HCT116 (cell line): ENCODE results near the gene GRIK4. TPM values are rescaled to one million over a fixed set of nuclear protein-coding genes. Genes with fewer than 3 reads are reported as not detected.

ENCODE experiments used
- ATAC-seq: fragments of 200-7000 bp; cut with Tn5 transposase; 2 replicates; pipeline ENCODE4 v1.9.1; 2020; ENCODE audit warnings: mild to moderate bottlenecking, moderate library complexity
- BruUV-seq: library from RNA; stranded (reverse); fragments of 400-500 nt; replicated peaks from 2 replicates; lab custom pipeline; 2021; lab: Mats Ljungman, UMichigan
- CTCF ChIA-PET: fragments of 300-600 bp; sonication (Branson Sonifier 250); formaldehyde crosslinking; loops from one replicate; lab custom pipeline; 2021; ENCODE audit warnings: antibody characterized with exemption; lab: Charles Lee
- POLR2A ChIA-PET: fragments of 300-600, 350-600 bp; sonication (Branson Sonifier 250); formaldehyde crosslinking; loops from one replicate; lab custom pipeline; 2021; ENCODE audit warnings: antibody characterized with exemption; lab: Charles Lee
- RAD21 ChIA-PET, 2 experiments: fragments of 300-600 bp; sonication (Branson Sonifier 250); formaldehyde crosslinking; loops; one replicate each; lab custom pipeline; 2023; ENCODE audit warnings: low total read pairs in 2 of 2; ENCODE audit not compliant: uncharacterized antibody in 2 of 2, unreplicated experiment in 2 of 2, low non-redundant PET in 1 of 2; lab: Charles Lee
- DNase-seq: peaks from one replicate; pipeline ENCODE4 v3.0.0-alpha.2; 2010; ENCODE audit warnings: low read depth, low spot score
- H2AFZ ChIP-seq: fragments of 200-600 bp; shearing (Covaris generic), sonication (generic); 2 replicates; pipeline ENCODE4 v1.6.1; 2017; ENCODE audit warnings: low read depth, mixed run types, mixed read lengths, antibody characterized with exemption, low read length; ENCODE audit not compliant: poor library complexity, severe bottlenecking
- H3K27ac ChIP-seq: 2 replicates; pipeline ENCODE4 v1.5.1; 2012; ENCODE audit warnings: low read depth, low read length
- H3K27me3 ChIP-seq: fragments of 200-600 bp; sonication (generic); 2 replicates; pipeline ENCODE4 v1.6.1; 2016; ENCODE audit warnings: mixed run types, low read length, mixed read lengths; ENCODE audit not compliant: insufficient read depth
- H3K36me3 ChIP-seq, 2 experiments: fragments of 200-500 bp in 1 of 2; fragments of 200-600 bp in 1 of 2; sonication (Bioruptor generic) in 1 of 2; sonication (generic) in 1 of 2; 2 replicates each; pipeline versions ENCODE4 v1.5.1 to v1.6.1; 2014 to 2016; ENCODE audit warnings: low read length in 2 of 2, inconsistent platforms in 1 of 2, mixed read lengths in 1 of 2, mixed run types in 1 of 2; ENCODE audit not compliant: insufficient read depth in 2 of 2, control insufficient read depth in 1 of 2
- H3K4me1 ChIP-seq, 2 experiments: fragments of 200-600 bp in 1 of 2; sonication (generic) in 1 of 2; 2 replicates each; pipeline versions ENCODE4 v1.5.1 to v1.6.1; 2012 to 2017; ENCODE audit warnings: low read length in 2 of 2, inconsistent platforms in 1 of 2, mild to moderate bottlenecking in 1 of 2, mixed read lengths in 1 of 2, mixed run types in 1 of 2, moderate library complexity in 1 of 2; ENCODE audit not compliant: insufficient read depth in 2 of 2, control insufficient read depth in 1 of 2
- H3K4me2 ChIP-seq: fragments of 200-600 bp; sonication (generic); 2 replicates; pipeline ENCODE4 v1.6.1; 2017; ENCODE audit warnings: mixed run types, low read length, mixed read lengths
- H3K4me3 ChIP-seq, 2 experiments: fragments of 200-600 bp in 1 of 2; sonication (generic) in 1 of 2; replicated peaks in 1 of 2; 2 replicates each; pipeline ENCODE4 v1.5.1; 2011 to 2016; ENCODE audit warnings: low read length in 2 of 2, control low read depth in 1 of 2, low read depth in 1 of 2, mild to moderate bottlenecking in 1 of 2, mixed read lengths in 1 of 2, mixed run types in 1 of 2
- H3K79me2 ChIP-seq: fragments of 200-600 bp; sonication (generic); 2 replicates; pipeline ENCODE4 v1.6.1; 2017; ENCODE audit warnings: mild to moderate bottlenecking, mixed run types, low read length, moderate library complexity, mixed read lengths; ENCODE audit not compliant: insufficient read depth
- H3K9ac ChIP-seq: fragments of 200-600 bp; sonication (generic); 2 replicates; pipeline ENCODE4 v1.6.1; 2016; ENCODE audit warnings: low read length, mixed read lengths
- H3K9me2 ChIP-seq: fragments of 200-600 bp; sonication (generic), shearing (Covaris generic); 2 replicates; pipeline ENCODE4 v1.6.1; 2017; ENCODE audit warnings: mixed run types, mild to moderate bottlenecking, moderate library complexity; ENCODE audit not compliant: insufficient read depth
- H3K9me3 ChIP-seq, 2 experiments: fragments of 200-500 bp in 1 of 2; fragments of 200-600 bp in 1 of 2; sonication (Bioruptor generic) in 1 of 2; sonication (generic) in 1 of 2; 2 replicates each; pipeline ENCODE4 v1.6.1; 2014 to 2017; ENCODE audit warnings: low read length in 2 of 2, mixed read lengths in 2 of 2, inconsistent platforms in 1 of 2, low read depth in 1 of 2, mild to moderate bottlenecking in 1 of 2, mixed run types in 1 of 2, moderate library complexity in 1 of 2; ENCODE audit not compliant: control insufficient read depth in 1 of 2, insufficient read depth in 1 of 2
- H4K20me1 ChIP-seq: fragments of 200-600 bp; sonication (generic), shearing (Covaris generic); 2 replicates; pipeline ENCODE4 v1.6.1; 2017; ENCODE audit warnings: mixed run types, mild to moderate bottlenecking, moderate library complexity; ENCODE audit not compliant: insufficient read depth
- CBX3 ChIP-seq: IDR thresholded peaks from 2 replicates; pipeline ENCODE4 v1.6.1; 2012; ENCODE audit warnings: low read depth
- CEBPB ChIP-seq: IDR thresholded peaks from 2 replicates; pipeline ENCODE4 v1.6.1; 2012; ENCODE audit warnings: low read depth
- CTCF ChIP-seq, 3 experiments: fragments of 200-600 bp in 1 of 3; sonication (generic) in 1 of 3; IDR thresholded peaks in 2 of 3; conservative IDR thresholded peaks in 1 of 3; 2 replicates each; pipeline ENCODE4 v1.5.1; 2012 to 2017; ENCODE audit warnings: low read depth in 2 of 3, low read length in 2 of 3, antibody characterized with exemption in 1 of 3, borderline replicate concordance in 1 of 3, control low read depth in 1 of 3, mild to moderate bottlenecking in 1 of 3, mixed read lengths in 1 of 3, mixed run types in 1 of 3, moderate library complexity in 1 of 3; ENCODE audit not compliant: insufficient read depth in 1 of 3
- EGR1 ChIP-seq: IDR thresholded peaks from 2 replicates; pipeline ENCODE4 v1.6.1; 2012; ENCODE audit warnings: low read depth
- FOSL1 ChIP-seq: IDR thresholded peaks from 2 replicates; pipeline ENCODE4 v1.6.1; 2012; ENCODE audit warnings: low read depth
- JUND ChIP-seq: IDR thresholded peaks from 2 replicates; pipeline ENCODE4 v1.6.1; 2012
- MAX ChIP-seq: IDR thresholded peaks from 2 replicates; pipeline ENCODE4 v1.6.1; 2012
- POLR2A ChIP-seq: IDR thresholded peaks from 2 replicates; pipeline ENCODE4 v1.7.0; 2011; ENCODE audit warnings: borderline replicate concordance; ENCODE audit not compliant: insufficient read depth, insufficient read length; ENCODE audit errors: extremely low read depth
- POLR2AphosphoS5 ChIP-seq: IDR thresholded peaks from 2 replicates; pipeline ENCODE4 v1.6.1; 2011; ENCODE audit warnings: mild to moderate bottlenecking, low read depth, low read length, moderate library complexity
- RAD21 ChIP-seq: IDR thresholded peaks from 2 replicates; pipeline ENCODE4 v1.6.1; 2012; ENCODE audit warnings: low read depth, mild to moderate bottlenecking
- SIN3A ChIP-seq: IDR thresholded peaks from 2 replicates; pipeline ENCODE4 v1.6.1; 2012; ENCODE audit warnings: low read depth
- SP1 ChIP-seq: IDR thresholded peaks from 2 replicates; pipeline ENCODE4 v1.6.1; 2012; ENCODE audit warnings: low read depth
- SRF ChIP-seq: IDR thresholded peaks from 2 replicates; pipeline ENCODE4 v1.6.1; 2012; ENCODE audit warnings: low read depth
- TCF7L2 ChIP-seq: IDR thresholded peaks from 2 replicates; pipeline ENCODE4 v1.7.0; 2011; ENCODE audit warnings: borderline replicate concordance, inconsistent platforms; ENCODE audit not compliant: insufficient read depth, insufficient read length; ENCODE audit errors: extremely low read depth
- ZNF274 ChIP-seq: fragments of 200-500 bp; sonication (Bioruptor generic); IDR thresholded peaks from 2 replicates; pipeline ENCODE4 v1.6.1; 2014; ENCODE audit warnings: mild to moderate bottlenecking, low read depth, low read length, inconsistent platforms
- intact Hi-C: fragments of 100-400 bp; cut with micrococcal nuclease; formaldehyde crosslinking; loops from 2 replicates; pipeline ENCODE4 v1.10.0; 2022
- total RNA-seq: library from RNA; stranded (reverse); gene quantifications from one replicate; pipeline ENCODE4 v1.2.1, GENCODE V29; 2021; ENCODE audit not compliant: unreplicated experiment

GRIK4 gene
- total RNA-seq, 1 experiment from 2014 or later, result 0.52 TPM

- H3K9me2 ChIP-seq, result no peaks in the 10 kb centered on the region
- ChIA-PET RAD21 (no interaction called here), POLR2A (no interaction called here), CTCF (interaction anchor here (1.6 kb wide), 1 partner anchor 626 kb away, joined by 4 read pairs; no protein-coding TSS in a partner anchor)
- BruUV-seq, result no TSS peak
- H3K4me1 ChIP-seq, result peaks cover 53 to 55% of the 10 kb centered on the region in 2 experiments
- peak overlapping the region; percentile 64 for H3K4me2 ChIP-seq
- H3K4me3 ChIP-seq, result no peak overlapping the region
- H2AFZ ChIP-seq, result no peak overlapping the region
- no peaks in the 10 kb centered on the region for H3K27me3 ChIP-seq
- intact Hi-C loops, result no loop called here
- no peaks in the 10 kb centered on the region for H3K79me2 ChIP-seq
- peak overlapping the region; percentile 69 for H3K27ac ChIP-seq
- no peaks in the 10 kb centered on the region for H4K20me1 ChIP-seq
- H3K9me3 ChIP-seq, result no peaks in the 10 kb centered on the region
- DNase-seq, result peak; percentile 35
- no peak overlapping the region for H3K9ac ChIP-seq
- no peaks in the 10 kb centered on the region for H3K36me3 ChIP-seq
- peak; percentile 60 for ATAC-seq
- TF ChIP-seq CBX3, result 0 out of 2 replicates have a peak, but pooled peaks have one; percentile 11
- TF ChIP-seq SP1, result peak; percentile 50
- peak; percentile 53 for TF ChIP-seq TCF7L2
- no peak for TF ChIP-seq POLR2A
- no peak for TF ChIP-seq EGR1
- peak; percentile 50; the same call in 1 of the 2 replicates for TF ChIP-seq SRF
- TF ChIP-seq CTCF (IDR thresholded peaks at IDR 0.05 in 2 of 3, conservative IDR thresholded peaks at IDR 0.05 in 1 of 3; ENCODE audit: borderline replicate concordance in 1 of 3, insufficient read depth in 1 of 3, low read depth in 2 of 3, low read length in 2 of 3), result no peak
- peak; percentile 65 for TF ChIP-seq JUND
- no peak for TF ChIP-seq SIN3A
- TF ChIP-seq FOSL1, result peak; percentile 40
- TF ChIP-seq ZNF274, result no peak
- peak; percentile 69 for TF ChIP-seq CEBPB
- no peak for TF ChIP-seq MAX
- TF ChIP-seq POLR2AphosphoS5, result no peak
- no peak for TF ChIP-seq RAD21
Measured at GRCh38 chr11:120568572-120569307, 57.2 kb downstream of the GRIK4 start.
